B cell (primary cell): ENCODE data around the gene KRT9.
"Not testable (repeated sequence)": the region's sequence is repeated elsewhere in the genome, so short reads cannot be mapped to it uniquely, and the experiment has no call there.

Source experiments
- CTCF ChIP-seq: fragments of 200-600 bp; IDR thresholded peaks from one replicate; pipeline ENCODE4 v1.8.0; 2022; ENCODE audit warnings: antibody characterized with exemption, mild to moderate bottlenecking
- EZH2 ChIP-seq: IDR thresholded peaks from 2 replicates; pipeline ENCODE4 v1.6.1; 2012; ENCODE audit warnings: borderline replicate concordance, low read depth, mild to moderate bottlenecking, moderate library complexity, low read length; ENCODE audit not compliant: insufficient read depth, poor library complexity, severe bottlenecking

- not testable (repeated sequence) for TF ChIP-seq CTCF, EZH2
Measured at GRCh38 chr17:41606930-41607329, 35.1 kb upstream of the KRT9 start.
